HCT116 (cell line): ENCODE data around the gene ATF2.

ENCODE experiments used
- POLR2A ChIP-seq: IDR thresholded peaks from 2 replicates; pipeline ENCODE4 v1.7.0; 2011; ENCODE audit warnings: borderline replicate concordance; ENCODE audit not compliant: insufficient read depth, insufficient read length; ENCODE audit errors: extremely low read depth
- TF ChIP-seq, protein P1 (sequence below), 3 experiments: fragments of 200-600 bp in 1 of 3; sonication (generic) in 1 of 3; IDR thresholded peaks in 2 of 3; conservative IDR thresholded peaks in 1 of 3; 2 replicates each; pipeline ENCODE4 v1.5.1; 2012 to 2017; ENCODE audit warnings: low read depth in 2 of 3, low read length in 2 of 3, antibody characterized with exemption in 1 of 3, borderline replicate concordance in 1 of 3, control low read depth in 1 of 3, mild to moderate bottlenecking in 1 of 3, mixed read lengths in 1 of 3, mixed run types in 1 of 3, moderate library complexity in 1 of 3; ENCODE audit not compliant: insufficient read depth in 1 of 3

DNA sequence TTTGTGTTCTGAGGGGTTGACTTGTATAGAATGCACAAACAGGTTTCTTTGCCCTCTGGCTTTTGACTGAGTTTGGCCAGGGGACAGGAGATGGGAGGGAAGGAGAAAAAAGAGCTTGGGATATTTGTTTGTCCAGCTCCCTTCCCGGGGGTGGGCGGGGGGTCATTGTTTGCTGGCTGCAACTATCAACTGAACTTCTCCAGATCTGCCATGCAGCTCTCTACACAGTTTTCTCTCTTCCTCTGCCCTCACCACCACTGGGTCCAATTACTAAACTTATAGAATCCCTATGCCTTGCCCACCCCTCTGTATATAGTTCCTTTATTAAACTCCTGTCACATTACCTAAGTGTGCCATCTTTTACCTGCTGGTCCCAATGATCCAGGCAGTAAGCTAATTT, 130.1 kb downstream of the ATF2 start:
- TF ChIP-seq, protein P1, sequence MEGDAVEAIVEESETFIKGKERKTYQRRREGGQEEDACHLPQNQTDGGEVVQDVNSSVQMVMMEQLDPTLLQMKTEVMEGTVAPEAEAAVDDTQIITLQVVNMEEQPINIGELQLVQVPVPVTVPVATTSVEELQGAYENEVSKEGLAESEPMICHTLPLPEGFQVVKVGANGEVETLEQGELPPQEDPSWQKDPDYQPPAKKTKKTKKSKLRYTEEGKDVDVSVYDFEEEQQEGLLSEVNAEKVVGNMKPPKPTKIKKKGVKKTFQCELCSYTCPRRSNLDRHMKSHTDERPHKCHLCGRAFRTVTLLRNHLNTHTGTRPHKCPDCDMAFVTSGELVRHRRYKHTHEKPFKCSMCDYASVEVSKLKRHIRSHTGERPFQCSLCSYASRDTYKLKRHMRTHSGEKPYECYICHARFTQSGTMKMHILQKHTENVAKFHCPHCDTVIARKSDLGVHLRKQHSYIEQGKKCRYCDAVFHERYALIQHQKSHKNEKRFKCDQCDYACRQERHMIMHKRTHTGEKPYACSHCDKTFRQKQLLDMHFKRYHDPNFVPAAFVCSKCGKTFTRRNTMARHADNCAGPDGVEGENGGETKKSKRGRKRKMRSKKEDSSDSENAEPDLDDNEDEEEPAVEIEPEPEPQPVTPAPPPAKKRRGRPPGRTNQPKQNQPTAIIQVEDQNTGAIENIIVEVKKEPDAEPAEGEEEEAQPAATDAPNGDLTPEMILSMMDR (IDR thresholded peaks at IDR 0.05 in 2 of 3, conservative IDR thresholded peaks at IDR 0.05 in 1 of 3; ENCODE audit: borderline replicate concordance in 1 of 3, insufficient read depth in 1 of 3, low read depth in 2 of 3, low read length in 2 of 3): no peak
- no peak for TF ChIP-seq POLR2A
